ENCODE results near the gene FOXL2NB. TPM values are rescaled to one million over a fixed set of nuclear protein-coding genes. Genes with fewer than 3 reads are reported as not detected.

The FOXL2NB gene
- polyA plus RNA-seq, 2 of the 4 experiments (the other 2 are of a cell fraction): 2.3 to 3.2 TPM

GRCh38 chr3:138902171-138902570, 44.8 kb upstream of the FOXL2NB start:
- no peaks in the 10 kb centered on the region for H3K9me3 ChIP-seq
- WGBS (ENCODE audit: missing lambda C conversion rate): 86% methylated on average over 1 of the region's 1 CpG
- no peak for TF ChIP-seq HOXB5 (CRISPR knock-in tag; IDR thresholded peaks at IDR 0.05)
- no peak for TF ChIP-seq ZFP36 (IDR thresholded peaks at IDR 0.05; ENCODE audit: borderline replicate concordance, partially characterized antibody)
- no peak for TF ChIP-seq ESRRA (IDR thresholded peaks at IDR 0.05; ENCODE audit: borderline replicate concordance, low read length)
- no peak for TF ChIP-seq HDAC2 (IDR thresholded peaks at IDR 0.05)
- TF ChIP-seq ZC3H11A (IDR thresholded peaks at IDR 0.05): no peak
- no peak for TF ChIP-seq REST (IDR thresholded peaks at IDR 0.05)
- no peak for TF ChIP-seq TP53 (CRISPR knock-in tag; IDR thresholded peaks at IDR 0.05)
- TF ChIP-seq CBX8 (IDR thresholded peaks at IDR 0.05): no peak
- no peak for TF ChIP-seq NPAS2 (CRISPR knock-in tag; IDR thresholded peaks at IDR 0.05; ENCODE audit: borderline replicate concordance)
- no peak for TF ChIP-seq FOSB (CRISPR knock-in tag; IDR thresholded peaks at IDR 0.05)
- no peak for TF ChIP-seq RNF2 (IDR thresholded peaks at IDR 0.05; ENCODE audit: borderline replicate concordance, low read depth)
- no peak for TF ChIP-seq PBX3 (IDR thresholded peaks at IDR 0.05)
- TF ChIP-seq CTCF (IDR thresholded peaks at IDR 0.05): no peak
- no peak for TF ChIP-seq HES2 (IDR thresholded peaks at IDR 0.05)
- TF ChIP-seq JUN (IDR thresholded peaks at IDR 0.05): no peak
- TF ChIP-seq MAFK (IDR thresholded peaks at IDR 0.05; ENCODE audit: partially characterized antibody): no peak
- TF ChIP-seq FOSL2 (IDR thresholded peaks at IDR 0.05): no peak
- TF ChIP-seq FOSL2 (CRISPR knock-in tag; IDR thresholded peaks at IDR 0.05): no peak
- H3K4me3 ChIP-seq: no peak overlapping the region
- CTCF ChIA-PET: interaction anchor here (0.6 to 1.9 kb wide), 2 partner anchors 13 to 108 kb away, joined by 3 to 9 read pairs; no protein-coding TSS in a partner anchor
- DNase-seq (ENCODE audit: low read depth in 1 of 2, low spot score in 1 of 2) (no peak), FAIRE-seq (no peak), ATAC-seq (no peak)
- no peak overlapping the region for H3K4me2 ChIP-seq
- no peaks in the 10 kb centered on the region for H3K4me1 ChIP-seq
- no peak overlapping the region for H3K27ac ChIP-seq
- POLR2A ChIA-PET: no interaction called here

GRCh38 chr3:138907539-138907938, 39.5 kb upstream of the FOXL2NB start:
- 58% methylated on average over 3 of the region's 3 CpGs for WGBS (ENCODE audit: missing lambda C conversion rate)
- Histone ChIP-seq H3K4me3 (no peak overlapping the region), H3K4me2 (no peak overlapping the region), H3K27ac (no peak overlapping the region), H3K4me1 (no peaks in the 10 kb centered on the region), H3K9me3 (no peaks in the 10 kb centered on the region)
- ATAC-seq (no peak), FAIRE-seq (no peak), DNase-seq (ENCODE audit: low read depth in 1 of 2, low spot score in 1 of 2) (no peak)
- TF ChIP-seq CBX2 (IDR thresholded peaks at IDR 0.05; ENCODE audit: borderline replicate concordance, low read depth) (no peak), POLR2AphosphoS2 (conservative IDR thresholded peaks at IDR 0.05; ENCODE audit: low read length) (no peak), MAX (IDR thresholded peaks at IDR 0.05) (no peak), KDM1A (IDR thresholded peaks at IDR 0.05; ENCODE audit: low read depth) (no peak)
- ChIA-PET POLR2A (no interaction called here), CTCF (interaction anchor here (1.0 kb wide), 1 partner anchor 45 kb away, joined by 3 read pairs; no protein-coding TSS in a partner anchor)
